Activated CD4-positive, alpha-beta T cell treated with anti-CD3 and anti-CD28 coated beads for 36 hours (primary cell): ENCODE results near the gene LKAAEAR1. TPM values are rescaled to one million over a fixed set of nuclear protein-coding genes. Genes with fewer than 3 reads are reported as not detected.
A peak's percentile ranks its signal among the peaks of the same experiment; 100 is the strongest.

Experiments
- ATAC-seq: fragments of 200-7000 bp; cut with Tn5 transposase; one replicate; pipeline ENCODE4 v1.10.0; 2021; ENCODE audit warnings: mild to moderate bottlenecking, moderate library complexity
- CTCF ChIA-PET: fragments of 350-600 bp; sonication (Branson Sonifier 250); formaldehyde crosslinking; loops from one replicate; lab custom pipeline; 2021; ENCODE audit warnings: antibody characterized with exemption; lab: Charles Lee
- POLR2A ChIA-PET: fragments of 350-600 bp; sonication (Branson Sonifier 250); formaldehyde crosslinking; loops from one replicate; lab custom pipeline; 2021; ENCODE audit warnings: antibody characterized with exemption, inconsistent platforms; lab: Charles Lee
- DNase-seq: peaks from one replicate; pipeline ENCODE4 v3.0.0-alpha.2; 2020
- H3K27ac Mint-ChIP-seq: one replicate; pipeline ENCODE4 v1.8.0; 2021; ENCODE audit warnings: mixed read lengths
- H3K27me3 Mint-ChIP-seq: one replicate; pipeline ENCODE4 v1.8.0; 2021; ENCODE audit warnings: mixed read lengths
- H3K36me3 Mint-ChIP-seq: one replicate; pipeline ENCODE4 v1.8.0; 2021; ENCODE audit warnings: low read depth, mixed read lengths
- H3K4me1 Mint-ChIP-seq: one replicate; pipeline ENCODE4 v1.8.0; 2021; ENCODE audit warnings: mixed read lengths
- H3K4me3 Mint-ChIP-seq: one replicate; pipeline ENCODE4 v1.8.0; 2021; ENCODE audit warnings: mild to moderate bottlenecking, moderate library complexity, mixed read lengths
- H3K9me3 Mint-ChIP-seq: one replicate; pipeline ENCODE4 v1.8.0; 2021; ENCODE audit warnings: low read depth, mixed read lengths
- intact Hi-C, 2 experiments: fragments of 100-400 bp; cut with DNase I in 1 of 2; cut with micrococcal nuclease in 1 of 2; formaldehyde crosslinking; loops; one replicate each; pipeline versions ENCODE4 v1.14.2 to v1.15.1; 2022 to 2024; cut with DNase I, micrococcal nuclease
- total RNA-seq, 2 experiments: library from RNA; stranded (reverse); gene quantifications; one replicate each; pipeline ENCODE4 v1.2.3, GENCODE V29; 2021

The LKAAEAR1 gene
- total RNA-seq, 2 experiments from 2014 or later, result 0.30 to 0.46 TPM

DNA sequence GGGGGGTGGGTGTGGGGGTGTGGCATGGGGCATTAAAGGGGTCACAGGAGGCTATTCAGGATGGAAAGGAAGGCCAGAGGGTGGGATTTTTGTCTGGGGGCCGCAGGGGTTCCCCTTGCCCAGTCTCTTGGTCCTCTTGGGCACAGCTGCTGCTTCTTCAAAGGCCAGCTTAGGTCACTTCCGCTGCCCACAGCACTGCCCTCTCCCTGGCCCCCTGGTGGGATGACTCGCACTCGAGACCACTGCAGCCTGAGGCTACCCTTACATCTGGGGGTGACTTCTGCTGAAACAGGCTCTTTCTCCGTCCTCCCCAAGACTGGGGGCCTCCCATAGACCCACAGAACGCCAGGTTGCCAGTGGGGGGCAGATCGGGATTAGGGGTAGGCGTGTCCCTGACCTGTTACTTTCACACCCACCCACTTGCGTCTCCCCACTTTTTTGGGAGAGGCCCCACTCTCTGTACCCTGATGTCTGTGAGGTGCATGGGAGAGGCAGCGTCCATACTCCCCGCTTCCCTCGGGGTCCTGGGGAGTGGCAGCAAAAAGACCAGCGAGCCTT, 1.3 kb downstream of the LKAAEAR1 start:
- POLR2A ChIA-PET, result no interaction called here
- peaks cover 4% of the 10 kb centered on the region for H3K27me3 Mint-ChIP-seq
- intact Hi-C loops, result loop anchor here (1.0 to 5.0 kb wide), 2 partner anchors 37 to 174 kb away; partner anchors contain the start of gene PCMTD2 (in 1 of the 2)
- peaks cover 1% of the 10 kb centered on the region for H3K36me3 Mint-ChIP-seq
- no peak overlapping the region for H3K27ac Mint-ChIP-seq
- DNase-seq (no peak), ATAC-seq (no peak)
- peak overlapping the region; percentile 68 for H3K4me3 Mint-ChIP-seq
- H3K4me1 Mint-ChIP-seq, result peaks cover 27% of the 10 kb centered on the region
- H3K9me3 Mint-ChIP-seq, result no peaks in the 10 kb centered on the region
- CTCF ChIA-PET, result interaction anchor here (1.3 to 3.0 kb wide), 5 partner anchors 17 to 42 kb away, joined by 3 to 23 read pairs (median 6); no protein-coding TSS in a partner anchor

- CTCF ChIA-PET, result no interaction called here
- Mint-ChIP-seq H3K9me3 (no peaks in the 10 kb centered on the region), H3K4me1 (peaks cover 29% of the 10 kb centered on the region), H3K27me3 (peaks cover 4% of the 10 kb centered on the region), H3K4me3 (peak overlapping the region; percentile 10), H3K27ac (no peak overlapping the region), H3K36me3 (peaks cover 2% of the 10 kb centered on the region)
- ATAC-seq (no peak), DNase-seq (no peak)
- POLR2A ChIA-PET, result no interaction called here
- intact Hi-C loops, result loop anchor here in 1 of 2 experiments (5.0 kb wide), 1 partner anchor 175 kb away; the partner anchor contains the start of gene PCMTD2
Measured at GRCh38 chr20:64082126-64082731, 2.0 kb downstream of the LKAAEAR1 start.

GRCh38 chr20:64081624-64081964, 2.6 kb downstream of the LKAAEAR1 start:
- peak overlapping the region; percentile 51 for H3K27ac Mint-ChIP-seq
- H3K4me3 Mint-ChIP-seq, result peak overlapping the region; percentile 6
- ChIA-PET CTCF (no interaction called here), POLR2A (no interaction called here)
- ATAC-seq (no peak), DNase-seq (no peak)
- H3K9me3 Mint-ChIP-seq, result no peaks in the 10 kb centered on the region
- H3K36me3 Mint-ChIP-seq, result peaks cover 2% of the 10 kb centered on the region
- H3K4me1 Mint-ChIP-seq, result peaks cover 29% of the 10 kb centered on the region
- H3K27me3 Mint-ChIP-seq, result peaks cover 4% of the 10 kb centered on the region
- intact Hi-C loops, result loop anchor here in 1 of 2 experiments (5.0 kb wide), 1 partner anchor 176 kb away; the partner anchor contains the start of gene PCMTD2

GRCh38 chr20:64080813-64081623, 3.2 kb downstream of the LKAAEAR1 start:
- ChIA-PET POLR2A (no interaction called here), CTCF (interaction anchor here (0.6 kb wide), 2 partner anchors 8 to 560 kb away, joined by 3 read pairs; partner anchors contain the start of gene PPDPF)
- Mint-ChIP-seq H3K27me3 (peaks cover 4% of the 10 kb centered on the region), H3K4me1 (peaks cover 29% of the 10 kb centered on the region), H3K9me3 (no peaks in the 10 kb centered on the region), H3K27ac (no peak overlapping the region), H3K36me3 (peaks cover 2% of the 10 kb centered on the region), H3K4me3 (peak overlapping the region; percentile 68)
- ATAC-seq, result no peak
- no peak for DNase-seq
- intact Hi-C loops, result loop anchor here in 1 of 2 experiments (5.0 kb wide), 1 partner anchor 176 kb away; the partner anchor contains the start of gene PCMTD2

- Mint-ChIP-seq H3K27ac (peak within 1 kb of the TSS; percentile 88), H3K4me1 (peaks cover 29% of the 10 kb centered on the region), H3K27me3 (peaks cover 4% of the 10 kb centered on the region), H3K4me3 (peak within 1 kb of the TSS; percentile 90), H3K36me3 (peaks cover 2% of the 10 kb centered on the region), H3K9me3 (no peaks in the 10 kb centered on the region)
- peak; percentile 4 for ATAC-seq
- intact Hi-C loops, result loop anchor here in 1 of 2 experiments (5.0 kb wide), 1 partner anchor 177 kb away; the partner anchor contains the start of gene PCMTD2
- ChIA-PET CTCF (interaction anchor here (0.6 to 1.3 kb wide), 4 partner anchors 10 to 560 kb away, joined by 3 to 4 read pairs (median 4); partner anchors contain the start of genes PPDPF and PRPF6), POLR2A (no interaction called here)
- peak; percentile 59 for DNase-seq
Measured at GRCh38 chr20:64080013-64080812, 4.0 kb downstream of the LKAAEAR1 start, which contains the start of gene OPRL1. Gene OPRL1, plus strand, starts transcription at chr20:64080082. Its CDS starts 12,639 bp downstream, at chr20:64092721.

DNA sequence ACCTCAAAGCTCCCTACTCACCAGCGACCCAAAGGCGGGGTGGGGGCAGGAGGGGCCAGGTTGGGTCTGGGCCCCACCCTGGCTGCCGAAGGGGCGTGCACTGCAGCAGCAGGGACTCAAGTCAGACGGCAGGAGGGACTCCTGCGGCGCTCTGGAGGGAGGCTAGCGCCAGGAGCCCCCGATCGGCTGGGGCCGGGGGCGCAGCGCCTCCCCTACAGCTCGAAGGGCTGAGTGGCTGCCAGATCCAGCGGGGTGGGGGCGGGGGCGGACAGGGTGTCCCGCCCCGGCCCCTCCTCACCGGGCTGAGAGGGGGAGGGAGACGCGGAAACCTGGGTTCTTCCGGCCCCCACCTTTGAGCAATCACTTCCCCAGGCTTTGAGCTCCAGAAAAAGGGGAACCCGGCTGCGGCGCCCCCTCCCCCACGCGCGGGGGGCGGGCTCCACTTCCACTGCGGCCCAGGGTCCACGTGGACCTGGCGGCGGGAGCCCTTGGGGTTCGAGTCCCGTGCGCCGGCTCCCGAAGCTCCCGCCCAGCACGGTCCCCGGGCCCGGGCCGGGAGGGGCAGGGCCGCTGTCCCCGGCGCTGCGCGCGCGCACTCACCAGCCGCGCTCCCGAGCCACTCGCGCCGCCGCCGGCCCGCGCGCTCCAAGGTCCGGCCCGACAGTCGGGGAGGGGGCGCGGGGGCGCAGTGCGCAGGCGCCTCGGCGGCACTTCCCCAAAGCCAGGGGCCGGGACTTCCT, 4.8 kb downstream of the LKAAEAR1 start, which contains the start of gene RGS19:
Gene RGS19 (minus strand): TSS at position 246 of the 740 bp plus-strand sequence. CDS start 2,632 bp downstream, outside the sequence.
- DNase-seq (peak; percentile 77), ATAC-seq (peak; percentile 43)
- POLR2A ChIA-PET, result interaction anchor here (0.5 kb wide), 1 partner anchor 194 kb away, joined by 6 read pairs; no protein-coding TSS in a partner anchor
- Mint-ChIP-seq H3K27ac (peak within 1 kb of the TSS; percentile 88), H3K4me1 (peaks cover 28% of the 10 kb centered on the region), H3K36me3 (peaks cover 2% of the 10 kb centered on the region), H3K9me3 (no peaks in the 10 kb centered on the region), H3K27me3 (peaks cover 3% of the 10 kb centered on the region), H3K4me3 (peak within 1 kb of the TSS; percentile 90)
- intact Hi-C loops, result loop anchor here (1.0 to 5.0 kb wide), 5 partner anchors 15 to 559 kb away; partner anchors contain the start of genes PCMTD2 (in 1 of the 2), PPDPF (in 1 of the 2) and TCEA2 (in 1 of the 2)
- CTCF ChIA-PET, result interaction anchor here (0.5 to 1.3 kb wide), 5 partner anchors 9 to 206 kb away, joined by 3 to 4 read pairs (median 4); partner anchors contain the start of gene PRPF6

- H3K9me3 Mint-ChIP-seq, result no peaks in the 10 kb centered on the region
- intact Hi-C loops, result loop anchor here (1.0 to 2.0 kb wide), 4 partner anchors 14 to 559 kb away; partner anchors contain the start of genes PPDPF (in 1 of the 2) and TCEA2 (in 1 of the 2)
- DNase-seq (no peak), ATAC-seq (no peak)
- POLR2A ChIA-PET, result no interaction called here
- H3K4me1 Mint-ChIP-seq, result peaks cover 25% of the 10 kb centered on the region
- H3K27me3 Mint-ChIP-seq, result no peaks in the 10 kb centered on the region
- peaks cover 4% of the 10 kb centered on the region for H3K36me3 Mint-ChIP-seq
- peak overlapping the region; percentile 90 for H3K4me3 Mint-ChIP-seq
- CTCF ChIA-PET, result interaction anchor here (0.5 to 1.3 kb wide), 6 partner anchors 9 to 287 kb away, joined by 3 to 5 read pairs (median 4); no protein-coding TSS in a partner anchor
- peak overlapping the region; percentile 88 for H3K27ac Mint-ChIP-seq
Measured at GRCh38 chr20:64078934-64079272, 5.3 kb downstream of the LKAAEAR1 start.

DNA sequence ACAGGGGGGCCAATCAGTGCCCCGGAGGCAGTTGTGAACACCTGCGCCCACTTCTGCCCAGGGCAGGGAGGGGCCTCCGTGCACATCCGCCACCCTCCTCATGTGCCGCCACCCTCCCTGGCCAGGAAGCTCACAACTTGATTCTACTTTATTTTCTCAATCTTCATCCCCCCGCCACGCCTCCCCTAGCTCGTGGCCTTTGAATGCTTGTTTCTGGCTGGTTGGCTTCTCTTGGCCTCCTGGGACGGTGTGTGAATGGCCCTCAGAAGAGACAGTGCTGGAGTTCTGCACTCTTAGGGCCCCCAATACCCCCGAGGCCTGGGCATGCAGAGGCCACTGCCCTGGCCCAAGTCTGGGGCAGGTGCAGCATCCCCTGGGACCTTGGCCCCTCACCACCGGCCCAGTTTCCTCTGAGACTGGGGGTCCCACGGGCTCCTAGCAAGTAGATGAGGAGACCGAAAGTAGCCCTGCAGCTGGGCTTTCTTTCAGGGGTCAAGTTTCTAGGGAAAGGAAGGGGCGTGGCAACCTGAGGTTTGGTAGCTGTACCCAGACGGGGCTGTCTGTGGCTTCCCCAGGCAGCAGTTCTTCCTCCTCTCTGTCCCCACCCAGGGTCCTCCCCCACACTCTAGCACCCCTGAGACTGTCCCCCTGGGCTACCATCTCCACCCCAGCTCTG, 6.2 kb downstream of the LKAAEAR1 start:
- DNase-seq (peak; percentile 79), ATAC-seq (peak; percentile 67)
- Mint-ChIP-seq H3K27me3 (no peaks in the 10 kb centered on the region), H3K9me3 (no peaks in the 10 kb centered on the region), H3K4me1 (peaks cover 22% of the 10 kb centered on the region), H3K36me3 (peaks cover 4% of the 10 kb centered on the region), H3K27ac (peak overlapping the region; percentile 88), H3K4me3 (peak overlapping the region; percentile 90)
- intact Hi-C loops, result loop anchor here (2.0 kb wide), 2 partner anchors 13 to 39 kb away; no protein-coding TSS in a partner anchor
- CTCF ChIA-PET, result interaction anchor here (0.6 to 1.2 kb wide), 6 partner anchors 21 to 783 kb away, joined by 3 to 5 read pairs (median 3); no protein-coding TSS in a partner anchor
- POLR2A ChIA-PET, result interaction anchor here (0.6 kb wide), 1 partner anchor 12 kb away, joined by 3 read pairs; no protein-coding TSS in a partner anchor

DNA sequence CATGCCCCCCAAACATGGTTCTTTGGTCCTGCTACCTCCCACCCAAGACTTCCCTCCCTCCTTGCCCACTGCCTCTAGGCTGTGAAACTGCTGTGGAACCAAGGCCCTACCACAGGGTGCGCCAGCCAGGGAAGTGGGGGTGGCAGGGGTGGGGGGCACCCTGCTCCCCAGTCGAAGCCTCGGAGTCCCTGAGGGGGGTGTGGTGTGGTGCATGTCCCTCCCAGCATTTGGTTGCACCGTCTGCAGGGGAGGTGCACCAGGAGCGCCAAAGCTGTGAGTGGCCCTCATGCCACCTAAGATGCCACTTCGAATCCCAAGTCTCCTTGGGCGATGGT, 6.7 kb downstream of the LKAAEAR1 start:
- Mint-ChIP-seq H3K9me3 (no peaks in the 10 kb centered on the region), H3K4me3 (peak overlapping the region; percentile 90), H3K36me3 (peaks cover 5% of the 10 kb centered on the region), H3K27ac (peak overlapping the region; percentile 88), H3K27me3 (no peaks in the 10 kb centered on the region), H3K4me1 (peaks cover 17% of the 10 kb centered on the region)
- POLR2A ChIA-PET, result no interaction called here
- ATAC-seq (no peak), DNase-seq (no peak)
- intact Hi-C loops, result no loop called here
- CTCF ChIA-PET, result interaction anchor here (0.6 to 1.1 kb wide), 5 partner anchors 9 to 181 kb away, joined by 3 read pairs; no protein-coding TSS in a partner anchor
